ENCODE data around the gene FKBP15.

- TF ChIP-seq CTCF (IDR thresholded peaks at IDR 0.05): no peak
- TF ChIP-seq EMX1 (CRISPR knock-in tag; IDR thresholded peaks at IDR 0.05): no peak
- TF ChIP-seq ESRRA (CRISPR knock-in tag; IDR thresholded peaks at IDR 0.05; ENCODE audit: borderline replicate concordance): no peak
- TF ChIP-seq CREB1 (CRISPR knock-in tag; IDR thresholded peaks at IDR 0.05): no peak
- TF ChIP-seq NFE2L1 (CRISPR knock-in tag; IDR thresholded peaks at IDR 0.05): no peak
These were observed 36.8 kb upstream of the FKBP15 start for GRCh38 chr9:113257863-113258262.
